Stimulated activated CD8-positive, alpha-beta memory T cell treated with anti-CD3 and anti-CD28 coated beads, Interleukin-4, amount 100 ng/mL, for 4 hours (primary cell): ENCODE measurements around the gene TRAPPC3L.

Experiments
- DNase-seq, 2 donors: peaks; one replicate each; pipeline ENCODE4 v3.0.0-alpha.2; 2020; ENCODE audit warnings: low read depth in 2 of 2, low spot score in 1 of 2

TRAPPC3L gene

DNA sequence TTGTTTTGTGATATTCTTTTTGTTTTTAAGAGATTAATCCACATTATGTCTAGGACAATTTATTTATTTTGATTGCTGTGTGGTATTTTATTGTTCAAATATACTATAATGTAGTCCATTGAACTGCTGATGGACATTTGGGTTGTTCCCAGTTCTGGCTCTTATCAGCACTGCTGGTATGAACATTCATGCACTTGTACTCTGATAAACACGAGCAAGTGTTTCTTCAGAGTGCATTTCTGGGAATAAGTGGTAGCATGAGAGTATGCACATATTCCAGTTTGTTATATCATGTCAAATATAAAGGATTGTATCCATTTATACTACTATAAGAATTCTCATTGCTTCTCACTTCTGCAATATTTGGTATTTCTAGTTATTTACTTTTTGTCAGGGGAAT is 77.2 kb downstream of the TRAPPC3L start:
- no peak for DNase-seq

- DNase-seq = no peak
Measured at GRCh38 chr6:116467514-116467913, 78.0 kb downstream of the TRAPPC3L start.

DNA sequence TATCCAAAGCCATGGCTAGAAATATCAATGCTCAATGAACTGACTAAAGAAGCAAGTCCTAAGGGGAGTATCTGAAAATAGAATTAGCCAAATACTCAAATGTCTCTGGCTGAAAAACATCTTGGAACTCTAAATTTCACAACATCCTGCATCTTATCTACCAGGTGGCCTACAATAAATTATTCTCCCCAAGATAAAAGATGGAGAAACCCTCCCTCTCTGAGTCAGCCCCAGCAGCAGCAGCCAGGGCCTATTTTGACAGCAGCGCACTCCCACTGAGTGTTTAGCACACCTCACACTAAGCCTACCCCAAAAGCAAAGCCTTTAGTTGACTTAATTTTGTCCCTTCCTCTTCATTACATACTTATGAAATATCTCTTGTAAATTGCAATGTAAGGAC is 78.4 kb downstream of the TRAPPC3L start:
- no peak for DNase-seq

DNA sequence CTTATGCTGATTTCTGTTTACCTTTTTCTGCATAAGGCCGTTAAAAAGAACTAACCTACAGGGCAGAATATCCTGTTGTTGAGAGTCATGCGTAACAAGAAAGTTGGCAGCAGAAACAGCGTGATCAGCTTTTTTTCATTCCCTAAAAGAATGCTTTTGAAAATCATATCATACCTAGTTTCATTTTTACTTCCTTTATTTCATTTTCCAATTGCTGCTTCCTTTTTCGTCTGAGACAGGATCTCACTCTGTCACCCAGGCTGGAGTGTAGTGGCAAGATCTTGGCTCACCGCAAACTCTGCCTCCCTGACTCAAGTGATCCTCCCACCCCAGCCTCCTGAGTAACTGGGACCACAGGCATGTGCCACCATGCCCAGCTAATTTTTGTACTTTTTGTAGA is 80.2 kb downstream of the TRAPPC3L start:
- no peak for DNase-seq

- DNase-seq = no peak
Measured at GRCh38 chr6:116463301-116463700, 82.2 kb downstream of the TRAPPC3L start.

GRCh38 chr6:116461932-116462885 is 83.3 kb downstream of the TRAPPC3L start:
- peak in 1 of 2 donors; percentile 26 for DNase-seq

DNA sequence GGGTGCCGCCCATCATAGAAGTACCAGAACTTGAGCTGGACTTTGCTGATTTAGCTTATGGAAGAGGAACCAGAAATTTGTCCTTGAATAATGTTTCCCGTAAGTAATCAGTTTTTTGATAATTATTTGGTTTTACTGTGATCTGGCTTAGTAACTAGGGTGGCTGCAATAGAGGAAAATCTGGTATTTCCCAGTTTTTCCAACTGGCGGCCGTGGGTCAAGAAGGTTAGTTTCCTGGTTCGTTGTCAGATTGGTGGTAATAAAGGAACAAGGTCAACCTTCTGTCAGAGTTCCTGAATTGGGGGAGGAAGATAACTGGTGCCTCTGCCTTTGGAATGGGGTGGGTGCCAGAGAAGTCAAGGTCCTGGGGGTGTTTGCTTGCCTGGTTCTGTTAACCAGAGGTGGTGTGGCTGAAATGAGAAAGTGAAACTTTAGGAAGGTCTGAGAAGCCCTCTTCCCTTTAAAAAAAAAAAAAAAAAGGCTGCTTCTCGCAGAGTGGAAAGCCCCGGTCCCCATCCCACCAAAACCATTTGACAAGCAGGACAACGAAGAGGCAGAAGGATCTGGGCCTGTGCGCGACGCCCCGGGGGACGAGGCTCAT is 84.1 kb downstream of the TRAPPC3L start, which contains the start of gene CALHM6:
TSS of gene CALHM6 (plus strand) at position 45 of the 601 bp plus-strand sequence. CDS start at position 600, 555 bp downstream.
- no peak for DNase-seq

GRCh38 chr6:116459927-116460326 is 85.6 kb downstream of the TRAPPC3L start:
- no peak for DNase-seq

DNA sequence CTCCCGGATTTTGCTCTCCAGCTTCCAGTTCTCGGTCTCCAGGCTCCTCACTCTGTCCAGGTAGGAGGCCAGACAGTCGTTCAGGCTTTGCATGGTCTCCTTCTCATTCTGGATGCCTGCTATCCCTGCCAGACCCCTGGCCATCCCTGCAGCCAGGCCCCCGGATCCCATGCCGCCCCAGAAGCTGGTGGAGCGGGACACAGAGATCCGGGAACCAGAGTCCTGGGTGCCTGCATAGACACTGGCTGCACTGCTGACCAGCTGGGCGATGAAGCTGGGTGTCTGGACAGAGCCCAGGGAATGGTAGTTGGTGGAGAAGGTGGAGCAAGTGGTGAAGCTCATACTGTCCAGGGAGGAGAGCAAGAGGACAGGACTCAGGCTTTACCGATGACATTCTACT is 87.2 kb downstream of the TRAPPC3L start:
- DNase-seq = no peak

DNA sequence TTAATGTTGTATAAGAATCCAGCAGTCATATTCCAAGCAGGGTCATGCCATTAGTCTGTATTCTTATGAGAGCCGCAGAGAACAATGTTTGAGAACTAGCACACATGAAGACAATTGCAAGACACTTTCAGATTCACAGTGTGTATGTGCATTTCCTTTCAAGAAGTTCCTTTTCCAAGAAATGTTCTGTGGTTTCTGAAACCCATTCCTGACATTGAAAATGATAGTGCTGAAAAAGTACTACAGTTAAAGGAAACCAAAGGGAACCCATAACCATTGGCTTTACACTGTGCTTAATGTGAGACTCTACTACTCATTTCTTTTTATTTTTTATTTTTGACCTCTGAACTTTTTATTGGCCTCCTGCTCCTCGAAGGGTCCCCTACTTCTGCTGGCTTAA is 88.6 kb downstream of the TRAPPC3L start:
- no peak for DNase-seq

DNA sequence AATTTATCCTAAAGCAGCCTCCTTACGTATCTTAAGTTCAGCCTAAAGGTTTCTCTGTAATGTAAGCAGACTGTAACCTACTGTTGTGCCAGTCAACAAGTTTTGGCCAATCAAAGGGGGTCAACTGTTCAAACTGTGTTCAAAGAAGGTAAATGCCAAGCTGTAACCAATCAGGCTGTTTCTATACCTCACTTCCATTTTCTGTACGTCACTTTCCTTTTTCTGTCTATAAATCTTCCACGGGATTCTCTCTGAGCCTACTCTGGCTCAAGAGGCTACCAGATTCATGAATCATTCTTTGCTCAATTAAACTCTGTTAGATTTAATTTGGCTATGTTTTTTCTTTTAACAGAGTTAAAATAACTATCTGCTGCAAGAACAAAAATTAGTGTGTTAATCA is 89.4 kb downstream of the TRAPPC3L start:
- DNase-seq = no peak

DNA sequence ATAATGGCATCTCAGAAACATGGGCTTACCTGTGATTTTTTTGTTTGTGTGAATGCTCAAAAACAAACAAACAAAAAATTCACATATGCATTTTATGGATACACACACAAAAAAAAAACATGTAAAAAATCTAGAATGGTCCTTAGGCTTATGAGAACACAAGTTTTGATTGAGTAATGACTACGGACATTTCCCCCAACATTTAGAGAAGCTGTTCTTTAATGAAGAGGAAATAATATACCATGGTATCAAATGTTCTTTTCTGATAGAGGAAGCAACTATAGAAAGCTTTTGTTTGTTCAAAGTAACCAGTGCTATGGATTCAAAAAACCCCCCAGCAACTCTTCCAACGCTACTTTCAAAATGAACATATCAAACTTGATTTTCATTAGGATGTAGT is 93.0 kb downstream of the TRAPPC3L start:
- no peak for DNase-seq

DNA sequence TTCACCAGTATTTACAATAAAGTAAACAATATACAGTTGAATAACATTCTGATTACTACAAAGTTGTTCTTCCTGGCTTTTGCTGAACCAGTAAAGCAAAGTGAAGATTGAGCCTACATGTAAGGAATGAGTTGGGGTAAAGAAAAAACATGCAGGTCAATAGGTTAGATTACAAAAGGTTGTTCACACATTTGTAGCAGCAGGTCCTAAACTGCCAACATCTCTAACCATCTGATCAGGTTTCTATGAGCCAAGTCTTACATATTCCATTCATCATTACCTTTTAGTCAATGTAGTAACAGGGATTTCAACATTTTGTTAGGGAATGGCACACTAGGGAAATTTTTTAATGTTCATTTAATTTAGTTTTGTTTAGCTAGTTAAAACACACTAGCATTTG is 93.6 kb downstream of the TRAPPC3L start:
- DNase-seq = no peak

GRCh38 chr6:116450769-116451740 is 94.4 kb downstream of the TRAPPC3L start:
- DNase-seq = no peak

- no peak for DNase-seq
Measured at GRCh38 chr6:116450185-116450710, 95.2 kb downstream of the TRAPPC3L start.

DNA sequence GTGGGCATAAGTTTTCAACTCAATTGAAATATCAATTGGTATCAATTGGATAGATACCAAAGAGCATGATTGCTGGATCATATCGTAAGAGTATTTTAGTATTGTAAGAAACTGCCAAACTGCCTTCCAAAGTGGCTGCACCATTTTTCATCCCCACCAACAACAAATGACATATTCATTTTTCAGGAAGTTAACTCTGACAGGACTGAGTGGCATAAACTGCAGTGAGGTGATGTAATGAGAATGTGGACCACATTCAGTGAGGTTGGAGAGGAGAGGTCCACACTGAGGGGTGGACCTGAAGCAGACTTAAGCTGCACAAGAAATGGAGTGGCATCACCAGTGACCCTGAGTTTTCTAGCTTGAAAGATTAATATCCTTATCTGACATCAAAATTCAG is 95.9 kb downstream of the TRAPPC3L start:
- no peak for DNase-seq

- DNase-seq = no peak
Measured at GRCh38 chr6:116447496-116448011, 97.9 kb downstream of the TRAPPC3L start.

DNA sequence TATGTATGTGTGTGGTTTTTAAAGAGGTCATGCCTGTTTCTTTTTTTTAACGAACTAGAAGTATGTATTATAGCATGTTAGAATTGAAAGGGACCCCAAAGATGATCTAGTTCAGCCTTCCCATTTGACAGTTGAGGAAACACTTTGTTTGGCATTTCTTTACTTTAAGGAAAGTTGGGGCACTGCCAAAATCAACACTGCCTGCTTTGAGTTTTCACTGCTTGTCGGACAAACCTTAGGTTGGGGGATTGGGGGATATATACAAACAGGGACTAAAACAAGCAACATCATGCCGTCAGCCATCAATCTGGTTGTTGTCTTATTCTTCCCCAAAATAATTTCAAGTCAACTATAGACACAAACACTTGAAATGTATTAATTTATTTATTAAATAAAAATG is 98.4 kb downstream of the TRAPPC3L start:
- no peak for DNase-seq

- no peak for DNase-seq
Measured at GRCh38 chr6:116446399-116446798, 99.1 kb downstream of the TRAPPC3L start.

DNA sequence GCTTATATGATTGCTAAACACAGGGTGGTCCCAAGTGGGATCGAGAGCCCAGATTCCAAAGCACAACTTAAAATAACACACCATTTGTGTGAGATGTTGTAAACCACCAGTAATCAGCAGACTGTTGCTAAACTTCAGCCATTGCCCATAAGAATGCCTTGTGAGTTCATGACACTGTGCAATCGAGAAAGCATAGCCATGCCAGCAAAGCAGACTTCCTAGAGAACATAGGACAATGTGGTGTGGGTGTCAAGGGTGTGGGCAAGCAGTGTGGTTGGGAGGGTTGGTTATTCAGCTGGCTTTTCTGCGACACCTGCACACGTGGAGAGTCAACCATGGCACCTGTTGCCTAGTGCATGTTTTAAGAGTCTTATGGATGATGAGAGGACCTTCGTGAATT is 100.4 kb downstream of the TRAPPC3L start:
- no peak for DNase-seq
